Smooth muscle cell (in vitro differentiated cells): ENCODE data around the gene TWSG1. TPM values are rescaled to one million over a fixed set of nuclear protein-coding genes. Genes with fewer than 3 reads are reported as not detected.

Experiments used
- DNase-seq: peaks from one replicate; lab custom pipeline; 2025; ENCODE audit not compliant: unreplicated experiment; lab: John Stamatoyannopoulos, UW
- H2AFZ ChIP-seq: fragments of 200-600 bp; sonication (generic); 2 replicates; pipeline ENCODE4 v1.6.0; 2016; ENCODE audit warnings: antibody characterized with exemption, low read depth, mild to moderate bottlenecking
- H3F3A ChIP-seq: fragments of 200-600 bp; sonication (generic); 2 replicates; pipeline ENCODE4 v1.6.0; 2017; ENCODE audit warnings: antibody characterized with exemption, low read depth
- H3K27ac ChIP-seq: fragments of 200-600 bp; sonication (generic); 2 replicates; pipeline ENCODE4 v1.5.1; 2016; ENCODE audit warnings: low read depth, mild to moderate bottlenecking
- H3K27me3 ChIP-seq: fragments of 200-600 bp; sonication (generic); 2 replicates; pipeline ENCODE4 v1.6.1; 2016; ENCODE audit warnings: low read depth, mild to moderate bottlenecking
- H3K36me3 ChIP-seq: fragments of 200-600 bp; sonication (generic); 2 replicates; pipeline ENCODE4 v1.5.1; 2016; ENCODE audit warnings: low read depth
- H3K4me1 ChIP-seq: fragments of 200-600 bp; sonication (generic); 2 replicates; pipeline ENCODE4 v1.5.1; 2016; ENCODE audit warnings: low read depth
- H3K4me2 ChIP-seq: fragments of 200-600 bp; sonication (generic); 2 replicates; pipeline ENCODE4 v1.6.0; 2016; ENCODE audit warnings: mild to moderate bottlenecking
- H3K4me3 ChIP-seq: fragments of 200-600 bp; sonication (generic); 2 replicates; pipeline ENCODE4 v1.5.1; 2016; ENCODE audit warnings: mild to moderate bottlenecking
- H3K79me2 ChIP-seq: fragments of 200-600 bp; sonication (generic); 2 replicates; pipeline ENCODE4 v1.6.0; 2016; ENCODE audit warnings: low read depth, mild to moderate bottlenecking
- H3K9ac ChIP-seq: fragments of 200-600 bp; sonication (generic); 2 replicates; pipeline ENCODE4 v1.6.0; 2016; ENCODE audit warnings: low read depth
- H3K9me3 ChIP-seq: fragments of 200-600 bp; sonication (generic); replicated peaks from 2 replicates; pipeline ENCODE4 v1.5.1; 2016; ENCODE audit warnings: low read depth
- H4K20me1 ChIP-seq: fragments of 200-600 bp; sonication (generic); 2 replicates; pipeline ENCODE4 v1.6.0; 2016; ENCODE audit warnings: low read depth
- CTCF ChIP-seq: fragments of 200-600 bp; sonication (generic); IDR thresholded peaks from 2 replicates; pipeline ENCODE4 v1.5.1; 2017; ENCODE audit warnings: borderline replicate concordance, mild to moderate bottlenecking, antibody characterized with exemption; ENCODE audit not compliant: insufficient read depth, poor library complexity, severe bottlenecking
- WGBS: methylation state at CpG from one replicate; pipeline ENCODE4 v1.1.7; 2016; ENCODE audit warnings: low lambda C conversion rate; 5-methylcytosine and 5-hydroxymethylcytosine counted together
- polyA plus RNA-seq: library from polyadenylated mRNA; unstranded; fragments of >200 nt; fragmentation: Nextera tagmentation; extraction: Ambion mirVana; gene quantifications from 2 replicates; pipeline ENCODE4 v1.2.1, GENCODE V29; 2016
- total RNA-seq: library from RNA; depleted of rRNA; stranded (reverse); fragments of >200 nt; gene quantifications from 2 replicates; pipeline ENCODE4 v1.2.3, GENCODE V29; 2014

The TWSG1 gene
- total and polyA plus RNA-seq, 2 experiments from 2014 or later, result 71.4 to 104 TPM

DNA sequence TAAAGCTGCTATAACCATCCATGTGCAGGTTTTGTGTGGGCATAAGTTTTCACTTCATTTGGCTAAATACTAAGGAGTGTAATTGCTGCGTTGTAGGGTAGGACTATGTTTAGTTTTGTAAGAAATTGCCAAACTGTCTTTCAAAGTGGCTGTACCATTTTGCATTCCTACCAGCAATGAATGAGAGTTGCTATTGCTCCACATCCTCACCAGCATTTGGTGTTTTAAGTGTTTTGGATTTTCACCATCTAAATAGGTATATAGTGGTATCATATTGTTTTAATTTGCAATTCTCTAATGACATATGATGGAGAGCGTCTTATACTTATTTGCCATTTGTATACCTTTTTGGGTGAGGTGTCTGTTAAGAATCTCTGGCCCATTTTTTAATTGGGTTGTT is 12.2 kb downstream of the TWSG1 start:
- H3K79me2 ChIP-seq, result peaks cover 90% of the 10 kb centered on the region
- TF ChIP-seq CTCF, result no peak
- 98% methylated on average over 2 of the region's 2 CpGs for WGBS
- no peaks in the 10 kb centered on the region for H3K9me3 ChIP-seq
- no peak overlapping the region for H3K9ac ChIP-seq
- DNase-seq, result no peak
- H3K27ac ChIP-seq, result no peak overlapping the region
- no peak overlapping the region for H3K4me3 ChIP-seq
- no peaks in the 10 kb centered on the region for H3K27me3 ChIP-seq
- H2AFZ ChIP-seq, result no peak overlapping the region
- H3K36me3 ChIP-seq, result peaks cover 15% of the 10 kb centered on the region
- H3K4me2 ChIP-seq, result no peak overlapping the region
- peaks cover 5% of the 10 kb centered on the region for H3F3A ChIP-seq
- peaks cover 7% of the 10 kb centered on the region for H3K4me1 ChIP-seq
- peaks cover 52% of the 10 kb centered on the region for H4K20me1 ChIP-seq

DNA sequence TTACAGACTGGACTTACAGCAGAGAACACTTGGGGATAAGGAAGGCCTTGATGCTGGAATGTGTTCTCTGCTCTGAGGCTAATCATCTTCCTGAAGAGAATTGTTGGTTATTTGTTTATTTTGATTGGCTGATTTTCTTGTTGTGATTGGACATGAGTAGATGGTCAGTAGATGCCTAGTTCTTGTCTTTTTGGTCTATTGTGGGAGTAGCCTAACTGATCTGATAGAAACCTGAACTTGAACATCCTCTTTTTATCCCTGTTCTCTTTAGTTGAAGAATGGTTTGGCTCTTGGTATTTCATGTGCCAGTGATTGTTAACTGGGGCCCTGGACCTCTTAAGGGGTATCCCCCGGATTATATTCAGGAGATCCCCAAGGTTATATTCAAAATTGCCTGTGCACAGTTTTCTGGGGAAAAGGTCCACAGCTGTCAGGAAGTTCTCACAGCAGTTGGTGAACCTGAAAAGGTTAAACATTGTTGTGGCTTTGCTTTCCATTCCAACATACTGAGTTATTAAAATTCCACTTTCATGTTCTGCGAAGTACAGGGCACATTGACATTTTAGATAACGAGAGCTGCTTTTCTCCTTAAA is 13.6 kb downstream of the TWSG1 start:
- 55% methylated on average over 3 of the region's 3 CpGs for WGBS
- no peak overlapping the region for H3K4me3 ChIP-seq

GRCh38 chr18:9348766-9349165 is 14.2 kb downstream of the TWSG1 start:
- no peak for TF ChIP-seq CTCF
- peaks cover 7% of the 10 kb centered on the region for H3K4me1 ChIP-seq
- peaks cover 6% of the 10 kb centered on the region for H3K36me3 ChIP-seq
- peak overlapping the region; percentile 53 for H3K4me2 ChIP-seq
- H3K27me3 ChIP-seq, result no peaks in the 10 kb centered on the region
- no peaks in the 10 kb centered on the region for H3K9me3 ChIP-seq
- peaks cover 56% of the 10 kb centered on the region for H4K20me1 ChIP-seq
- no peak for DNase-seq
- H3K4me3 ChIP-seq, result no peak overlapping the region
- peak overlapping the region; percentile 24 for H3K27ac ChIP-seq
- no peak overlapping the region for H3K9ac ChIP-seq
- H2AFZ ChIP-seq, result no peak overlapping the region
- H3K79me2 ChIP-seq, result peaks cover 88% of the 10 kb centered on the region
- peaks cover 5% of the 10 kb centered on the region for H3F3A ChIP-seq

More for the DNA sequence above, 13.6 kb downstream of the TWSG1 start:
- H3K36me3 ChIP-seq, result peaks cover 10% of the 10 kb centered on the region
- H3K79me2 ChIP-seq, result peaks cover 88% of the 10 kb centered on the region
- peak overlapping the region; percentile 24 for H3K27ac ChIP-seq
- peaks cover 5% of the 10 kb centered on the region for H3F3A ChIP-seq
- no peak overlapping the region for H3K9ac ChIP-seq
- peaks cover 7% of the 10 kb centered on the region for H3K4me1 ChIP-seq
- H4K20me1 ChIP-seq, result peaks cover 59% of the 10 kb centered on the region
- H3K4me2 ChIP-seq, result peak overlapping the region; percentile 53
- no peaks in the 10 kb centered on the region for H3K9me3 ChIP-seq
- H2AFZ ChIP-seq, result no peak overlapping the region
- TF ChIP-seq CTCF, result no peak
- H3K27me3 ChIP-seq, result no peaks in the 10 kb centered on the region
- DNase-seq, result no peak

DNA sequence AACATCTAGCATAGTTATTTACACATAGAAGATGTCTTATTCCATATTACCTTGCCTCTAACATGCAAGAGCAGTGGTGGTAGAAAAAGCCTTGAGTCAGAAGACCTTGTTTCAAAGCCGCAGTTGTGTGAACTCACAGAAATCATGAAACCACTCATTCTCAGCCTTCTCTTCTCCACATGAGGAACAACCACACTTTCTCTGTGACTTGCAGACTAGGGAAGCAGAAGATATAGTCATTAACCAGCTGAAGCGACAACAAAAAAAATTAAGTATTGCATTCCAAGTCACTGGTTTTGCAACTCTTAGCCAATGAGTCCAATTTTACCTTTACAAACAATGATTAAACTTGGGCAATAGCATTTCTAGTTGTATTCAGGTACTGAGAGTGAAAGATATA is 19.0 kb downstream of the TWSG1 start:
- Histone ChIP-seq H3K4me2 (no peak overlapping the region), H3K9me3 (no peaks in the 10 kb centered on the region), H3K27me3 (no peaks in the 10 kb centered on the region), H3K36me3 (no peaks in the 10 kb centered on the region), H3K79me2 (peaks cover 82% of the 10 kb centered on the region), H3F3A (peaks cover under 1% of the 10 kb centered on the region), H3K4me3 (no peak overlapping the region), H2AFZ (no peak overlapping the region), H3K9ac (no peak overlapping the region), H3K4me1 (no peaks in the 10 kb centered on the region), H4K20me1 (peaks cover 38% of the 10 kb centered on the region), H3K27ac (no peak overlapping the region)
- WGBS, result 93% methylated on average over 2 of the region's 2 CpGs
- DNase-seq, result no peak
- TF ChIP-seq CTCF, result no peak
